GM23248 (cell line): ENCODE measurements around the gene CFAP210.

Experiments
- EZH2 ChIP-seq: fragments of 200-600 bp; sonication (generic); IDR thresholded peaks from 2 replicates; pipeline ENCODE4 v1.6.1; 2018; ENCODE audit warnings: antibody characterized with exemption, mild to moderate bottlenecking; ENCODE audit not compliant: insufficient read depth, poor library complexity, severe bottlenecking
- EZH2phosphoT487 ChIP-seq: fragments of 200-600 bp; sonication (generic); IDR thresholded peaks from 2 replicates; pipeline ENCODE4 v1.6.1; 2018; ENCODE audit warnings: antibody characterized with exemption, moderate library complexity, mild to moderate bottlenecking, low read depth; ENCODE audit not compliant: insufficient read depth

DNA sequence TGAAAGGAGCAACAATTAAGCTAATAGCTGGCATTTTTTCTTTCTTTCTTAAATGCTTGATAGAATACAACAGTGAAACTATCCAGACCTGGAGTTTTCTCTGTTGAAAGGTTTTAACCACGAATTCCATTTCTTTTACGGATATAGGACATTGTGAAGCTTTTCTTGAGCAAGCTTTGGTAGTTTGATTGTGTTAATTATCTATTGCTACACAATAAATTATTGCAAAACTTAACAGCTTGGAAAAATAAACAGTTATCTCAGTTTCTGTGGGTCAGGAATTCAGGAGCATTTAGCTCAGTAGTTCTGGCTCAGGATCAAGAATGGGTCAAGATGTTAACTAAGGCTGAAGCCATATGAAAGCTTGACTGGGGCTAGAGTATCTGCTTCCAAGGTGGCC, 11.7 kb upstream of the CFAP210 start:
- no peak for TF ChIP-seq EZH2
- no peak for TF ChIP-seq EZH2phosphoT487
